HG03175 (cell line): ENCODE data around the gene THEM4.

Experiments
- ATAC-seq: cut with Tn5 transposase; IDR thresholded peaks from one replicate; pipeline ENCODE4 v1.9.1; 2021; ENCODE audit warnings: mild to moderate bottlenecking, moderate library complexity; ENCODE audit not compliant: unreplicated experiment

THEM4 gene

DNA sequence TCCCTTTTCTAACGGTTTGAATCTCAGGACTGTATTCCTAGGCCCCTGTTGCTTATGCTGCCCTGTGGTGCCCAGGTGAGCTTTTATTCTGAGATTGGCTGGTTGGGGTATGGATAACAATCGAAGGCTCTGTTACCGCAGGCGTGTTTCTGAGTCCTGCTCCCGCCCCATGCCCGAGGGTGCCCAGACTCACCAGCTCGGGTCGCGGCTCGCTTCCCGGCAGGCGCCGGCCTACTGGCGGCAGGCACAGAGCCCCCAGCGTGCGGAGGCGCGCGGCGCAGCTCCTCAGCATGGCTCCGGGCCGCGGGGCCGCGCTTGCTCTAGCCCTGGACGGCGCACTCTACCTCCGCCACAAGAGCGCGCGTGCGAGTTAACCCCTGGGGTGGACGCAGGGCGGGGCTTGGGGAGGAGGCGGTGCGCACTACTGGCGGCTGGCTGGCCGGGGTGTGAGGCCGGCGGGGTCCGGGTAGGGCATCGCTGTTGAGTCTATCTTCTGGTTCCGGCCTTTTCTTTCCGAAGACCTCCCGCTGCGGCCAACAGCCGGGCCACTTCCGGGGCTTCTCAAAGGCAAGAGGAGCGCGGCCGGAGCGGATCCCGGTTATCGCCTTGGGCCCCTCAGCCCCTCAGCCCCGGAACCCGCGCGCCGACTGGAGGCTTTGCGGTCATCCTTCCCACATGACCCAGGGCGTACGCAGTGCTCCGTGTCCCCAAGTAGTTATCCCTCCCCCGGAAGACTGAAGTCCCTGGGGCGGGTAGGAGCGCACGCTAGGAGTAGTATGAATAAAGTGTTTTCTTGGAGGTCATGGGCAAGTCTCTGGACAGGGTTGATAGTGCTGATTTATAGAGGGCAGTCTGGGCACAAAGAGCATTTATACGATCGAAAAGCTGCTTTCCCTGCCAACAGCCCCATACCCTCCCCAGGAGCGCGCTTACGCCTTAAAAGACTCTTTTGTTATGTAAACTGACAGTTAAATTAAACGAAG is at the start of gene THEM4:
THEM4 (minus strand) TSS at position 345 of the 983 bp plus-strand sequence; CDS start at position 292, 53 bp downstream.
- ATAC-seq, result peak; percentile 97

DNA sequence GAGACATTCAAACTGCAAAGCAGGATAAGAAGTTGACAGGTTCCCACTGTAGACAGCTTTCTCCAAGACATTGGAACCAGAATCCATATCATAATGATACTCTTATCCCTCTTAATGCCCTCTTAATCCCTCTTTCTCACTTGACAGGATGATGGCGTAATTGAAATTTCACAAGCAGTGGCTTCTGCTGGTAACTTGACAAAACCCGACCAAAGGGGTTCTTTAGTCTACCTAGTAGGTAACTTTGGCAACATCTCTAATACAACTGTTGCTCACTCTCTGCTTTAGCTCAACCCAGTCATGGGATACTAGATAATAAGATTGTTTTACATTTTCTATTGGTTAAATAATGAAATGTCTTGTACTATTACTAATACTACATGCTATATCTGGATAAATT is 49.6 kb upstream of the THEM4 start:
- no peak for ATAC-seq

DNA sequence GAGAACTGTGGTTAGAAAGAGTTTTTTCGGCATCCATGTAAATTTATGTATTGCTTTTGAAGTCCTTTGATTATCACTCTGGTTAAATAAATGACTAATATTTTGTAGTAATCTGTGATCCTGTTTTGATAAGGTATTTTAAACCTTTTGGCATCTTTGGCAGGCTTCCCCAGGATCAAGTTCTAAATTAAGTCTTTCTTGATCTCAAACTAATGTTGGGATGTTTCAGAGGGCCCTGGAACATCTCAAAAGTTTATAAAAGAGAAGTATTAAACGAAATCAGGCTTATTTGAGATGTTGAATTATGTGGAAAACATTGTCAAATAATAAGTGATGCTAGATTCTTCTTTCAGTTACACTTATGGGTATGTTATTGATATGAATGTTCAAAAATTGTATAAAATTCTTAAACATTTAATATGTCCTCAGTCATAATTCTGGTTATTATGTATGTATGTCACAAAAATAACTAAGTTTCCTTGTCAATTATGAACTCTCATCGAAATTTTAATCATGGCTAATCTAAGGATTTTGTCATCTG is 47.7 kb upstream of the THEM4 start:
- no peak for ATAC-seq

- ATAC-seq, result no peak
Observed at GRCh38 chr1:151953409-151954094, 44.2 kb upstream of the THEM4 start.

DNA sequence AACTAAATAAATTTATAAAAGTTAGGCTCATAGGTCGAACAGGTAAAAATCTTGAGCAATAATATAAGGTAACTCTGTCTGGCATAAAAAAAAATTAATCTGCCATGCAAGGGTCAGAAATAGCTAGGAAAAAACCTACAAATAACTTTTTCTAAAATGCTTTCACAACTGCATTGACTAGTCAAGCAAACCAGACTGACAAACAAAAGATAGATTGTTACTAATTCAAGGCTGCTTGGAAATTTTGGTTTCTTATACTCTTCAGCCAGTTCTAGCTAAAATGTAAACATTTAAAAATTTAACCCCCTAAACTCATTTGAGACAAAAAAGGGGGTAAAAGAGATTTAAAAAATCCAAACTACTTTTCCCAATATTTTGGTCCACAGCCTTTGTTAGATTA is 43.5 kb upstream of the THEM4 start:
- ATAC-seq, result no peak

DNA sequence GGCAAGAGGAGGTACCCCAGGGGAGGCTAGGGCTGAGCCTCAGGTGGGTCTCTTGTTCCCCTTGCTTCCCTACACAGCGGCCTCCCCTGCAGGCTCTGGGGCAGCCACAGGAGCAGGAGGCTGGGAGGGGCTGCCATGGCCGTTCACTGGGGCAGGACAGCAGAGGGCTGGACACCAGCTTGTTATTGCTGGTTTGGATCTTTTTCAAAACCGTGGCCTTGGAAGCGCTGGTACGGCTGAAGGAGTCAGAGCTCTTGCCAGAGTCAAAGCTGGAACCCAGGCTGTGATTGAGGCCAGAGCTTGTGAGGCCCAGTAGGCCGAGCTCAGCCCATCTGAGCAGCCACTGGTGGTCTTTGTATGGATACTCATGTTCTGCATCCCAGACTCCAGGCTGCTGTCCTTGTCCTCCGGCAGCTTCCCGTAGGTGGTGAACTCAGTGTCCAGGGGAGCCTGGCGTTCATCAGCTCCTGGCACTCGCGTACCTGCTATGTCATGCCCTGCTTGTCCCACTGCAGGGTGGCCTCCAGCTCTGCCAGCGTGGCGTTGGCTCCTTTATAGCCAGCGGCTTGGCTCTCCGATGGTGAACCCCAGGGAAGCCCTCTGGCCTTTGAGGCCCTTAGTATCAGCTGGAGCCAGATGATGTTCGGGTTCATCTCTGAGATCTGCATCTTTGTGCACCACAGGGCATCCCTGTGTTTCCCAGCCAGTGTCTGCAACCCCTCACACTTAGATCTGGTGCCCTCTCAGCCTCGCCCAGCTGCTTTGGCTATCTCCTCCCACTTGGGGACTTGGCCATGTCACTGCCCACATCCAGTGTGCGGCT is 40.3 kb upstream of the THEM4 start:
- ATAC-seq, result no peak

GRCh38 chr1:151948506-151948905 is 39.2 kb upstream of the THEM4 start:
- ATAC-seq, result no peak

DNA sequence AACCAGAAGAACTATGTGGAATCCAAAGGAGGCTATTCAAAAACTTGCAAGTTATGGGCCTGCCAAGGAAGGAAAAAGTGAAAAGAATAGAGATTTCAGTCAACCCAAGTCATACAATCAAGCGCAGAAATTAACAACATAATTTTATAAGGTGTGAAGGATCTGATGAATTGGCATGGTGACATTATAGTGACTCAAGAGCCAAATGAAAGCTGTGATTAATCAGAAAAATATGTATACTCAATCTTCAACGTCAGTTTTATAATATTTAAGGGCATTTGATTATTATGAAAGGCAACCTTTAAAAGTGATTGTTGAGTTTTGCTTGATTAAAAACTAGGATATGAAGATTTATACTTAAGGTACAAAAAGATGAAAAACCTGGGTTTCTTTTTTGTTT is 37.8 kb upstream of the THEM4 start:
- no peak for ATAC-seq

DNA sequence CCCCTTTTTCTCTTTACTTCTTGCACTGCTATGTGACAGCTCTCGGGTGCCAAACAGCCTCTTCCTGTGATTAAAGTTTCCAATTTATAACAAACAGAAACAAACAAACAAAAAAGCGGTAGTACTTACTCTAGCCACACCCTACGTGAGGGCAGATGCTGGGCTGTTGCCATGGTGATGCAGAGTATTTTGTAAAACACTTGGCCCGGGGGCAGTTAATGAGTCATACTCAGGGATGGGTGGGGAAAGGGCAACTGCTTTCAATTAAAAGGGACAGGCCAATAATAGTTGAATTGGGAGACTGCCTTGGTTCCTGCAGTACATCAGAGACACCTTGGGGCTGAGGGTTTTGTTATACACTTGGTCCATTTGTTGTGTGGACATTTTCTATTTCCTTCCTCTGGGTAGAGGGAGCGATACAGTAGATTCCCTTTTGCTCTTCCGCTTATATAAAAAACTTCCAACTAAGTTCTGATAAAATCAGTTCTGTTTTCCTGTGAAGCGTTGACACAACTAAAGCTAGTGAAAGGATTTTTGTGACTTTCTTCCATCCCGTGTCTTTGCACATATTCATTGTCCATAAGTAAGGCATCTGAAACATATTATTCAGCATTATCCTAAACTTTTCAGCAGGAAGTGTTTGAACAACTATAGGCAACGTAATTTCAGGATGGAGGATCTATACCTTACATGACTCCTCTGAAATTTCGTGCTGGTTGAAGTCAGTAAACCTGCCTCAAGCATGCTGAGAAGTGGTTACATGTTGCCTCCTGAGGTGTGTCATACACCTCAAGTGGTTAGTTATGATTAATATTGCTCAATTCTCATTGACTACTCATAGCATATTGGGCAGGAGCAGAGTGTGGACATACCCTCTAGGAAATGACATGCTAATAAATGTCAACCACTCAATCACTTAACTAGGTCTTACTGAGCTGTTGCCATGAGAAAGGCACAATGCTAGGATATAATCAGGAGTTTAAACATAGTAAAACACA is 36.7 kb upstream of the THEM4 start:
- no peak for ATAC-seq

- ATAC-seq, result no peak
Observed at GRCh38 chr1:151944857-151945575, 35.7 kb upstream of the THEM4 start.

DNA sequence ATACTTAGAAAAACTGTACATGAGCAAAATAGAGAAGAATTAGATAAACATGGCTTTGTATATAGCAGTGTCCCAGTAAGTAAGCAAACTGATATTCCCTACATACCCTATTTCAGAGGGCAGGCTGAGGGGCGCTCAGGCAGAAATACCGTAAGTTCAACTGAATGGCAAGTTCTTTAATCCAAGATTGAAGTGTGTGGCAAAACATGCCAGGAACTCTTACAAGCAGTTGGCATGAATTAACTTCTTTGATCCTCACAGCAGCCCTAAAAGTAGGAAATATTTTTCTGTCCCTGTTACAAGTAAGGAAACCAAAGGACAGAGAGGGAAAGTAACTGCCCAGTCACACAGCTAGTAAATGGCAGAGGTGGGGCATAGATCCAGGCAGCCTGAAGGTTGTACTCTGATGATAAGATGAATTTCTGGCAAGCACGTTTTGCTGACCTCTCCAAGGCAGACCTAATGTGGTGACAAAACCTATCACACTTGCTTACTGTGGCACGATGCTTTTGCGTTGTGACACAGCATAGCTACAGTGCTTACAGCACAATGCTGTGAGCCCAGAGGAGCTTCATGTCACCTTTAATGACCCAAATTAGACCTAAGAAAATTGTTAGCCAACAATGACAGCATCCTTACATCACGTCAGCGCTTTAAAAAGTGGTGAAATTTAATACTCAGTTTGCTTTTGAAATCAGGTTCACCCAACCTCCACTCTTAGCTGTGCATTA is 35.0 kb upstream of the THEM4 start:
- ATAC-seq, result no peak

GRCh38 chr1:151943591-151943990 is 34.3 kb upstream of the THEM4 start:
- ATAC-seq, result no peak

- no peak for ATAC-seq
Observed at GRCh38 chr1:151942882-151943281, 33.6 kb upstream of the THEM4 start.

DNA sequence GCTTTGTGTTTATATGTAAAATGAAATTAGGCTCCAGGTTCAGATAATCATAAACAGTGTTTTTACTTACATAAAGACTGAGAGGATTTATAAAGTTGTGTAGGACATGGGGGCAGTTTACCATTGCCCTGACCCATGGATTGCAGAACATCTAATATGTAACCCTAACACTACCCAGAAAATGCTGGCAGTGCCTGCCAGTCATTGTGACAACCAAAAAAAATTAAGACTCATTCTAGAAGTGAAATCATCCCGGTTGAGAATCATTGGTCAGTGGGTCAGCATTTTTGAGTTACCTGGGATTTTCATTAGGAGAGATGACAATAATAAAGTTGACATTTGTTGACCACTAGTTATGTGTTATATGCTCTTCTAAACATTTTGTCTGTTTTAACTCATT is 31.2 kb upstream of the THEM4 start:
- no peak for ATAC-seq

DNA sequence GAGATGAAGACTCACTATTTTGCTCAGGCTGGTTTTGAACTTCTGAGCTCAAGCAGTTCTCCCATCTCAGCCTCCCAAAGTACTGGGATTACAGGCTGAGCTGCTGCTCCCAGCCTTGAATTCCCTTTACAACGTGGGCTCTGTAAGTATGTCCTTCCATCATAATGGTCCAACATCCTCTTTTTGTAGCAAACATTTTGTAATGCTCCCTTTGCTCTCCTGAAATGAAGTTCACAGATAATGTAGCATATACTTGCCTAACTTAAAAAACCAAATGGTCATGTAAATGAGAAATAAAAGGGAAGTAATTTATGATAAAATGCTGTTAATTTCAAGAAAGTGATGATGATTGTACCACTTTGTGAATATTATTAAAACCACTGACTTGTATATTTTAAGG is 30.5 kb upstream of the THEM4 start:
- no peak for ATAC-seq

GRCh38 chr1:151939141-151939540 is 29.8 kb upstream of the THEM4 start:
- ATAC-seq, result no peak

DNA sequence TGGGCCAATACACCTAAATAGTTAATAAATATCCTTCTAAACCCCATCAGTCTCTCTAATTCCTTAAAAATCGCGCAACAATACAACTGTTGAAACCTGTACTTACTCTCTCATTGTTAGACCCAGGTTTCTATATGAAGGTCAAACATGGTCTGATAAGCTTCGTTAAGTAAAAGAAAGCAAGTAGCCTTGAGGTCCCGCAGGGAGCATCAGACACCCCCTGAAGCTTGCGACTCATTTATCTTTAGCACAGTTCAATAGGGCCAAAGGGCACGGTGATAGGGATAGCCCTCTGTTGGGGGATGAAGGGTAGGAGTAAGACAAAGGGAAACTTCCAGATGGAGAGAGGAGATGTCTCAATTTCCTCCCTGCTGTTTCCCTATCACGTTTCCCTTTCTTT is 27.3 kb upstream of the THEM4 start:
- ATAC-seq, result no peak

GRCh38 chr1:151935894-151936602 is 26.7 kb upstream of the THEM4 start:
- ATAC-seq, result no peak
